Breast epithelium (tissue), 3 donors: ENCODE results near the gene MXRA8.

ENCODE experiments used
- CTCF ChIP-seq, 3 donors: fragments of 450-650 bp; IDR thresholded peaks; one replicate each; pipeline ENCODE4 v1.5.1; 2016 to 2017; ENCODE audit warnings: antibody characterized with exemption in 3 of 3, mild to moderate bottlenecking in 3 of 3, moderate library complexity in 3 of 3
- POLR2A ChIP-seq: fragments of 450-650 bp; IDR thresholded peaks from one replicate; pipeline ENCODE4 v1.6.1; 2016; ENCODE audit warnings: antibody characterized with exemption, mild to moderate bottlenecking, moderate library complexity
- POLR2AphosphoS5 ChIP-seq, 3 donors: sonication (generic); formaldehyde crosslinking; IDR thresholded peaks; one replicate each; pipeline ENCODE4 v1.6.1; 2017; ENCODE audit warnings: antibody characterized with exemption in 3 of 3

GRCh38 chr1:1328254-1328653, 30.1 kb downstream of the MXRA8 start:
- TF ChIP-seq CTCF (IDR thresholded peaks at IDR 0.05) (no peak), POLR2A (no peak), POLR2AphosphoS5 (IDR thresholded peaks at IDR 0.05) (no peak)
